Superior temporal gyrus (tissue), 1 donor: ENCODE measurements around the gene ANKRD9.
"Not testable (repeated sequence)": the region's sequence is repeated elsewhere in the genome, so short reads cannot be mapped to it uniquely, and the experiment has no call there.

ENCODE experiments used
- DNase-seq: peaks from one replicate; pipeline ENCODE4 v3.0.0-alpha.2; 2016; ENCODE audit errors: extremely low spot score

Gene ANKRD9, protein sequence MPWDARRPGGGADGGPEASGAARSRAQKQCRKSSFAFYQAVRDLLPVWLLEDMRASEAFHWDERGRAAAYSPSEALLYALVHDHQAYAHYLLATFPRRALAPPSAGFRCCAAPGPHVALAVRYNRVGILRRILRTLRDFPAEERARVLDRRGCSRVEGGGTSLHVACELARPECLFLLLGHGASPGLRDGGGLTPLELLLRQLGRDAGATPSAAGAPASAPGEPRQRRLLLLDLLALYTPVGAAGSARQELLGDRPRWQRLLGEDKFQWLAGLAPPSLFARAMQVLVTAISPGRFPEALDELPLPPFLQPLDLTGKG

GRCh38 chr14:102509746-102510615 is at the start of gene ANKRD9:
ANKRD9 (minus strand) TSS chr14:102509776; CDS start chr14:102507889, 1,887 bp downstream.
- peak; percentile 80 for DNase-seq

DNA sequence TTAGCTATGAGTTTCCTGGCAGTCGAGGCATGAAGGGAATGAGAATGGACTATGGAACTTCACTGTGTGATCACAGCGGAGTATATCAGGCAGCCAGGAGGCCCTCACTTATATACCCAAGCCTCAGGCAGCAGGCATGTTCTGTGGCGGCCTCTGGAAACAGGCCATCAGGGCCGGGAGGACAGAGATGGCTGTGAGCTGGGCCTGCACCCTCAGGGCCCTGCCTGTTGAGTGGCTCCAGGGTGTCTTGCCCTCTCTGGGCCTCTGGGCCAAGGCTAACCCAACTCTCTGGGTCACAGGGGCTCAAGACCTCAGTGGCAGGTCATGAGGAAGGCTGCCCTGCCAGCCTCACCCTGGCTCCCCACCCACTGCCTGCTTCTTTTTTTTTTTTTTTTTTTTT is 49.0 kb upstream of the ANKRD9 start:
- no peak for DNase-seq

DNA sequence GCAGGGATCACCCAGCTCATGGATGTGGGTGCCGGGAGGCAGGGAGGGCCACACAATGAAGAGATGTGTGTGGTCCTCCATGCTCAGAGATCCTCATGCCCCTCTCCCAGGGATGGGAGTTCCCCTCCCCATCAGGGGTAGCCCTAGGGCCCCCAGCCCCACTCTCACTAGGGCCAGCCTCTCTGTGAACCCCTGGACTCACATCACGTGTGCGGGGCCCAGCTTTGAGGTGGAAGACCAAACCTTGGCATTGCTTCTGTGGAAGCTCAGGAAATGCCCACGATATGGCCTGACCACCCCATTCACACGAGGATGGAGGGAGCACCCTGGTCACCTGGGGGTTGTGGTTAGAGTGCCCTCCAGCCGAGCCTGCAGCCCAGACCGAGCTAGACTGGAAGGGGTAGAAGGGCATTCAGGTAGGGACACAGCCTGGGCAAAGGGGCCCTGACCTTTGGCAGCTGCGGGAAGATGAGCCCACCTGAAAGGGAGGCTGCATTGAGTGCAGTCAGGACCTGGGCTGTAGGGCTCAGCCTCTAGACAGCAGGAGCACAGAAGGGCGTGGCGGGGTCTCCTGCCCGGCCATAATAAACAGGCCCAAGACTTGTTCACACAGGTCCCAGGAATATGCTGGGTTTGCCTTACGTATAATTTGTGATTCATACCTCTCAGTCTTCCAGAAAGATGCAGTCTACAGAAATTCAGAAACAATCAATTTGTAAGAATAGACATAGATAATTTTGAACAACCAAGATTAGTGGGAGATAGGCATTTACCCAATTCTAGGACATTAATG is 48.1 kb upstream of the ANKRD9 start:
- DNase-seq: no peak

DNA sequence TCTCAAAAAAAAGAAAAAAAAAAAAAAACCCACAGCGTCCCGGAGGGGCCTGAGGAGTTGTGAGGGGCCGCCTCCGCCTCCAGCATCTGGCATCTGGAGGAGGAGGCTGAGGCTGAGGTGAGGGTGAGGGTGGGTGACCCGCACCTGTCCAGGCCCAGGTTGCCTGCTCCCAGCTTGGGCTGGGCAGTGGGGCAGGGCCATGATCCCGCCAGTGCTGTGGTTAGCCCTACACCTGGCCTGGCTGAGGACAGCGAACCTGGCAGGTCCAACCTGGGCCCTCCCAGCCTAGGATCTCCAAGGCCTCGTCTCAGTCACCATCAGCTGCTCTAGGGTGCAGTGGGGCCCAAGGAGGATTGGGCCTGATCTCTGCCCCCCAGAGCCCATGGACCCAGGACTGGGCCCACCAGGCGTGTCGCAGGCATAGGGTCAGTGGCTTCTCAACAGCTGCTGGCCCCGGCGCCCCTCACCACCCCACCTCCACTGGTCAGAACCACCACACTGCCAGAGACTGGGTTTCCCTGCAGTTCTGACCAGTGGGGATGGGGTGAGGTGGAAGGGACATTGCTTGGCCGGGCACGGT is 46.6 kb upstream of the ANKRD9 start:
- DNase-seq: no peak

GRCh38 chr14:102554821-102555819 is 45.5 kb upstream of the ANKRD9 start:
- DNase-seq: no peak

DNA sequence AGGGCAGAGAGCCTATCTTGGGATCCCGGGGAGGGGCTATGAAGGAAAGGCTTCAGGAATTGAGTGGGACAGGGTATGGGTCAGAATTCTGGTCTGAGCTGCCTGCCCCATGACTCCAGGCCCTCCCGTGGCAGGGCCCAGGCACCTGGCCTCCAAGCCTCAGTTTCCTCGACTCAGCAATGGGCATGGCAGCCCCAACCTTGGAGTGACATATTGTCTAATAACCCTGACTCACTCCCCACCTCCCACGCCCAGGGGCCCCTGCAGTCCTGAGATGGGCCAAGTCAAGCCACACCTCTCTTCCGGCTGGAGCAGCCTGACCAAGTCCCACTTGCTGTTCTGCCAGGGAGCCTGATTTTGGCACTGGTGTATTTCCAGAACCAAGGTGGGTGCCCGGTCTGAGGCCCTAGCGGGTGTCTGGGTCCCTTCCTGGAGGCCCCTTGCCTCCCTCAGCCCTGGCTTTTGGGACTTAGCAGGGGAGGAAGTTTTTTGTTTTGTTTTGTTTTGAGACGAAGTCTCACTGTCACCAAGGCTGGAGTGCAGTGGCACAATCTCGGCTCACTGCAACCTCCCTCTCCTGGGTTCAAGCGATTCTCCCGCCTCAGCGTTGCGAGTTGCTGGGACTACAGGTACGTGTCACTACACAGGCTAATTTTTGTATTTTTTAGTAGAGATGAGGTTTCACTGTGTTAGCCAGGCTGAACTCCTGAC is 42.6 kb upstream of the ANKRD9 start:
- no peak for DNase-seq

- not testable (repeated sequence) for DNase-seq
These were observed 41.4 kb upstream of the ANKRD9 start for GRCh38 chr14:102550927-102551401.

GRCh38 chr14:102548616-102549240 is 39.2 kb upstream of the ANKRD9 start:
- no peak for DNase-seq

- no peak for DNase-seq
These were observed 36.1 kb upstream of the ANKRD9 start for GRCh38 chr14:102545461-102546265.

DNA sequence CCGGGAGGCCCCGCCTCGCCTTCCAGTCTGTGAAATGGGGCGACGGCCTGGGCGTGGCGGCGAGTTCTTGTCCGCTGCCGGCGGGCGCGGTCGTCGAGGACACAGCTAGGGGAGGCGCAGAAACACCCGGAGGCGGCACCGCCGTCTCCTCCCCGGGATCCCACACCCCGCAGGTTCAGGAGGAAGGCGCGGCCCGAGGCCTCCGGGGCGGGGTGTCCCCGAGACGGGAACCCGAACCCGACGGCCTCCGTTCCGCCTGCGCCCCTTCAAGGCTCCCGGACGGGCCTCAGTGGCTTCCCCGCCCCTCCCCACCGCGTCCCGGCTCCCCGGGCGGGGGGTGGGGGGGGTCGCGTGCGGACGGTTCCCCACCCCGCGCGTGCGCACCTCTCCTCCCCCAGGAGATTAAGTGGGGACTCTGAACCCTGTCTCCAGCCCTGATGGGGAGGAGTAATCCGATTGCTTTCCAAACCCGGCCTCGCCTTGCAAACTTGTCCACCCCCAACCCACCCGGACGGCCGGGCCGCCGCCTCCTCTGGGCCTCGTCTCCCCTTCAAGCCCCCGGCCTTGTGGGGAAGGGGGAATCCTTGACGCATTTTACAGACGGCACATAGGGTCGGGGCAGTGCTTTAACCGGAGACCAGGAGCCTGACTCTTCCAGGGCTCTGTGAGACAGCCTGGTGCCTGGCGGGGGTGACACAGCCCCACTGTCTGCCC is 35.3 kb upstream of the ANKRD9 start:
- DNase-seq: no peak

DNA sequence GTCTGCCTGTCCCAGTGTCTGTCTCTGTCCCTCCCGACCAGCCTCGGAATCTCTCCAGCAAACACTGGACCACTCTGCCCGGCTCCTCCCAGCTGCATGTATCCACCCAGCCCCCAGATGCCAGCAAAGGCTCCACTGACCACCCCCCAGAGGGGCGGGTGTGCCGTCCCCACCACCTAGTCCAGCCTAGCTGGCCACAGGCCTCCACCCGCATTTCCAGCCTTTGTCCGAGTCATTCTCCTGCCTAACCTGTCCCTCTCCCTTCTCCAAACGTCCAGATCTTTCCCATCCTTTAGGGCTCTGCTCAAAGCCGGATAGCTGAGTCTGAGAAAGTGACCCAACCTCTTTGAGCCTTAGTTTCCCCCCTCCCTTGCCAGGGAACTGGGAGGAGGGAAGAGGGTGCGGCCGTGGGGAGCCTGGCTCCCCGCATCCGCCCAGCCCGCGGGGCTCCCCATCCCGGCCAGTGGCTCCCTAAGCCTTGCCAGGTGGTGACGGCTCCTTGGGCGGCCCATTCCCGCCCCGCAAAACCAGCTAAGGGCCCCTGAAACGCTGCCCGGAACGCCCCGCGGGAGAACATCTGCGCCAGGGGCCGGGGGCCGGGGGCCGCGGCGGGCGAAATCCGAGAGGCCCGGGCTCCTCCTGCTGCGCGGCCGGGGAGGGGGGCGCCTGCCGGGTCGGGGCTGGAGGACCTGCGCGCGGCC is 34.6 kb upstream of the ANKRD9 start:
- no peak for DNase-seq

- no peak for DNase-seq
These were observed 32.2 kb upstream of the ANKRD9 start for GRCh38 chr14:102541771-102542170.

GRCh38 chr14:102541029-102541491 is 31.5 kb upstream of the ANKRD9 start:
- not testable (repeated sequence) for DNase-seq

GRCh38 chr14:102540315-102541028 is 30.9 kb upstream of the ANKRD9 start:
- no peak for DNase-seq

- no peak for DNase-seq
These were observed 30.2 kb upstream of the ANKRD9 start for GRCh38 chr14:102539544-102540314.
